ENCODE results near the gene S100G.

DNA sequence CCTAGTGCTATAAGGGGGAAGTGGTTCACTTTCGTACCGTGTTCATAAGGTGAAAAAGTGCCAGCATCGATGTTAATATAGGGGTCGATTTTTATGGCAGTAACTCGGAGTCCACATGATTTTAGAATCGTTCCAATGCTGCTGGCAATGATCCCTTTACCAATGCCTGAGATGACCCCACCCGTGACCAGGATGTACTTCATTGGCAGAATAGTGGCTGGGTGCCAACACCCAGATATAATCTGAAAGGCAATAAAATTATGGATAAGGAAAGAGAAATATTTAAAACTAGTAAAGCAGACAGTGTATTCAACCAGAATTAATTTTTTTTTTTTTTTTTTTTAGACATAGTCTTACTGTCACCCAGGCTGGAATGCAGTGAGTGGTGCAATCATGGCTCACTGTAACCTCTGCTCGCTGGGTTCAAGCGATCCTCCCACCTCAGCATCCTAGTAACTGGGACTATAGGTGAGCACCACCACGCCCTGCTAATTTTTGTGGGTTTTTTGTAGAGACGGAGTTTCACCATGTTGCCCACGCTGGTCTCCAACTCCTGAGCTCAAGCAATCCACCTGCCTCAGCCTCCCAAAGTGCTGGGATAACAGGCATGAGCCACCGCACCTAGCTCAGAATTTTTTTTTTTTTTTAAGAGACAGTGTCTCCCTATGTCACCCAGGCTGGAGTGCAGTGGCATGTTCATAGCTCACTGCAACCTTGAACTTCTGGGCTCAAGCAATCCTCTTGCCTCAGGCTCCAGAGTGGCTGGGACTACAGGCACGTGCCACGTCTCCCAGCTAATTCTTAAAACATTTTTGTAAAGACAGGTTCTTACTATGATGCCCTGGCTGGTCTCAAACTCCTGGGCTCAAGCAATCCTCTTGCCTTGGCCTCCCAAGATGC is 53.0 kb downstream of the S100G start:
- TF ChIP-seq, protein P1, sequence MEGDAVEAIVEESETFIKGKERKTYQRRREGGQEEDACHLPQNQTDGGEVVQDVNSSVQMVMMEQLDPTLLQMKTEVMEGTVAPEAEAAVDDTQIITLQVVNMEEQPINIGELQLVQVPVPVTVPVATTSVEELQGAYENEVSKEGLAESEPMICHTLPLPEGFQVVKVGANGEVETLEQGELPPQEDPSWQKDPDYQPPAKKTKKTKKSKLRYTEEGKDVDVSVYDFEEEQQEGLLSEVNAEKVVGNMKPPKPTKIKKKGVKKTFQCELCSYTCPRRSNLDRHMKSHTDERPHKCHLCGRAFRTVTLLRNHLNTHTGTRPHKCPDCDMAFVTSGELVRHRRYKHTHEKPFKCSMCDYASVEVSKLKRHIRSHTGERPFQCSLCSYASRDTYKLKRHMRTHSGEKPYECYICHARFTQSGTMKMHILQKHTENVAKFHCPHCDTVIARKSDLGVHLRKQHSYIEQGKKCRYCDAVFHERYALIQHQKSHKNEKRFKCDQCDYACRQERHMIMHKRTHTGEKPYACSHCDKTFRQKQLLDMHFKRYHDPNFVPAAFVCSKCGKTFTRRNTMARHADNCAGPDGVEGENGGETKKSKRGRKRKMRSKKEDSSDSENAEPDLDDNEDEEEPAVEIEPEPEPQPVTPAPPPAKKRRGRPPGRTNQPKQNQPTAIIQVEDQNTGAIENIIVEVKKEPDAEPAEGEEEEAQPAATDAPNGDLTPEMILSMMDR (conservative IDR thresholded peaks at IDR 0.05; ENCODE audit: low read length): no peak
- no peak for TF ChIP-seq EZH2phosphoT487 (IDR thresholded peaks at IDR 0.05; ENCODE audit: borderline replicate concordance, low read depth, low read length)
